Measurements from ENCODE around the gene TBC1D14.

- peak; percentile 22 for TF ChIP-seq CTCF (IDR thresholded peaks at IDR 0.05)
- no peak for TF ChIP-seq JUND (IDR thresholded peaks at IDR 0.05)
- TF ChIP-seq EZH2phosphoT487 (IDR thresholded peaks at IDR 0.05; ENCODE audit: borderline replicate concordance, low read depth): no peak
These were observed 133.1 kb downstream of the TBC1D14 start for GRCh38 chr4:7042503-7043283.
